GM18870 (cell line): ENCODE data around the gene SYPL2.
"Not testable (repeated sequence)": the region's sequence is repeated elsewhere in the genome, so short reads cannot be mapped to it uniquely, and the experiment has no call there.

ENCODE experiments used
- ATAC-seq: cut with Tn5 transposase; IDR thresholded peaks from one replicate; pipeline ENCODE4 v1.9.1; 2021; ENCODE audit warnings: moderate library complexity; ENCODE audit not compliant: unreplicated experiment

Gene SYPL2

GRCh38 chr1:109466452-109467300, at the start of gene SYPL2:
SYPL2 (plus strand) TSS chr1:109466546; CDS start chr1:109466844, 298 bp downstream.
- ATAC-seq = no peak

GRCh38 chr1:109423498-109423897, 42.8 kb upstream of the SYPL2 start:
- ATAC-seq = no peak

DNA sequence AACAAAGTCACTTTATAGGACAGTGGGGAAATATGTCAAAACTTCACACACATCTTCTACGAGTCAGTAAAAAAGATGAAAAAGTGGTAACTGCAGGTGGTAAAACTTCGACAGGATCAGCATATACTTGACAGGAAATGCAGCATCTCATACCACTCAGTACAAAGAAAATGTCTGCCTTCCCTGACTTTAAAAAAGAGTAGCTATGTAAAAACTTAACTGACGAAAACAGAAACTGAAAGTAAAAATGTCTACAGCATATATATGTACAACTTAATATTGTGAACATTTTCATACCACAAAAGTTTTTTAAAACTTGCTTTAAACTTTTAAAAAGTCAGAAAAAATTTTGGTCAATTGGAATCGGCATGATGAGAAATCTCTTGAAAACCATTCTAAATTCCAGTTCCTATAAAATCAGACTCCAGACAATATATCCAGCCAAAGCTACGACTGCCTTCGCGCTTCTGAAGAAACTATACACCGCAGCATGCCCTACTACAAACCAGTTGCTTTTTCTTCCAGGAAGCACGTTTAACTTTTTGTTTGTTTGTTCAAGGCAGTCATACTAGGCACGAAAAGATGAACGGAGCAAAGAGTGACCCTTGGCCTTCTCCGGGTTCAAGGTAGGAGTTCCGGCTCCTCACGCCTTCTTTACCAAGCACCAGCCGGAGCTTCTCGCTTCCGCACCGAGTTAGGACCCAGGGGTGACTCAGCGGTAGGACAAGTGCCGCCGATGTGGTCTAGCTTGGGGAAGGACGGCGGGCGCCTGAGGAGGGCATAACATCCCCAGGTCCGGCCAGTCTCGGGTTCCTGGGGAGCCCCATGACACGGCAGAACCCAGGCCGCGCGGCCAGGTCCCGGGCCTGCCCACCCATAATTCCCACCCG, 40.7 kb upstream of the SYPL2 start:
- ATAC-seq = peak; percentile 25

DNA sequence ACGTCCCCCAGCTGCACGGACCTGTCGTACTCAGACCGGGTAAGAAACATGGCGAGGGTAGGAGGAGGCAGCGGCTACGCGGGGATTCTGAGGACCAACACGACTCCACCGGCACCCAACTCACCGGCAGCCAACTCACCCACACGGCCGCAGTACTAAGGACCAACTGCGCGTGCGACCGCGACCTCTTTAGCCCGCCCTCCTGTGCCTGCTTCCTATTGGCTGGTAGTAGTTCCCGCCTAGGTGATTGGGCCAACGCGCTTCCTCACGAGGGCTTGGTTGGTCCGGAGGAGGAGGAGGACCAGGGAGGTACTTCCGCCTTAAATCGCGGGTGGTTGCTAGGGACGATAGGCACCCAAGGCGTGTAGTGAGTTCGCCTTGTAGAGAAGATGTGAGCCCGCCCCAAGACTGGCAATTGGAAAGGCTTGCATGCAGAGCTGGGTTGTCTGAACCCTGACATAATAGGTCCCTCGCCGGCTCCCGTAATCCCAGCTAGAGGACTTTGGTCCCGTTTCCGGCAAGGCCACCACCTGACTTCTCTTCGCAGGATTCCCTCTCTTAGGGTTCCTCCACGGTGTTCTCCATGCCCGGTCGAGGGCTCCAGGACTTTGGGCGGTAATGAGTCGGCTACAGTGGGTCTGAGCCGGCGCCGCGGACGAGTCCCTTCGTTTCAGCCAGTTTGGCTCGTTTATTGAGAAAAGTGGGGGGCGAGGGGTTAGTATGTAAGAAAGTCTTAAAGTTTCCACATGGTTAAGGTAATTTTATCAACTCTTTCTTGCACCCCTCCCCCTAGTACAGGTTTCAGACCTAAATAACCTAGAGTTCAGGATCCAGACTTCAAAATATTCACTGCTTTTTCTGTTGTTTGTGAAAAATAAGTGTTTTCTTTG, 39.8 kb upstream of the SYPL2 start, which contains the start of gene PSMA5:
TSS of gene PSMA5 (minus strand) at position 168 of the 890 bp plus-strand sequence. CDS start at position 50, 118 bp downstream.
- ATAC-seq = peak; percentile 94

GRCh38 chr1:109427171-109427467, 39.2 kb upstream of the SYPL2 start:
- ATAC-seq = no peak

DNA sequence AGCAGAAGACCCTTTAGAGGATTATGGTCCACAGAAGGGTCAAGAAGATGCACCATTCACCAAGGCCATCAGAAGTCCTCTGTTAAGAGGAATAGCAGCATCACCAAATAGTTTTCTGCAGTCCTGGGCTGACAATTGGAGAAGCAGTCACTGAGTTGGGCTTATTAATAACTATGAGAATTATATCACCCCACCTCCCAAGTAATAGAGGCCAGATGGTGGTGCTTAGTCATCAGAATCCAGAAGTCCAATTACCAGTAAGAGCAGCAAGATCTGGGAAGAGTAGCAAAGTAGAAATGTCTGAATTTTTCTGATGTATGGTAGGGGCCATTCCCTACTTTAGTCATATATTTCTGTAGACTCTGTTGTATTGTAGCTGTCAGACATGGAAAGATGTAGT, 34.0 kb upstream of the SYPL2 start:
- no peak for ATAC-seq

- ATAC-seq = no peak
Observed at GRCh38 chr1:109433322-109433721, 33.0 kb upstream of the SYPL2 start.

GRCh38 chr1:109434484-109434883, 31.9 kb upstream of the SYPL2 start:
- ATAC-seq = no peak

GRCh38 chr1:109438798-109439297, 27.5 kb upstream of the SYPL2 start:
- ATAC-seq = no peak

DNA sequence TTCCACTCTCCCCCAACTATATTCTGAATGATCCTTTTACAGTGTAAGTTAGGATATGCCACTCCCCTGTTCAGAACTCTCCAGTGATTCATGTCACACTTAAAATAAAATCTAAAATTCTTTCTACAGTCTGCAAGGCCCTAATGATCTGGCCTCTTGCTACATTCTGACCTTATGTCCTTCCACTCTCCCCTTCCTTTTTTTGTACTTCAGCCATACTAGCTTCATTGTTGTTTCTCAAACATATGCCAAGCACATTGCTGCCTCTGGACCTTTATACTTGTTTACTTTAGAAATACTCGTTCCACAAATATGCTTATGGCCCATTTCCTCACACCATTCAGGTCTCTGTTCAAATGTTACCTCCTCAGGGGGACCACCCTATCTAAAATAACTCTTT, 25.3 kb upstream of the SYPL2 start:
- no peak for ATAC-seq

DNA sequence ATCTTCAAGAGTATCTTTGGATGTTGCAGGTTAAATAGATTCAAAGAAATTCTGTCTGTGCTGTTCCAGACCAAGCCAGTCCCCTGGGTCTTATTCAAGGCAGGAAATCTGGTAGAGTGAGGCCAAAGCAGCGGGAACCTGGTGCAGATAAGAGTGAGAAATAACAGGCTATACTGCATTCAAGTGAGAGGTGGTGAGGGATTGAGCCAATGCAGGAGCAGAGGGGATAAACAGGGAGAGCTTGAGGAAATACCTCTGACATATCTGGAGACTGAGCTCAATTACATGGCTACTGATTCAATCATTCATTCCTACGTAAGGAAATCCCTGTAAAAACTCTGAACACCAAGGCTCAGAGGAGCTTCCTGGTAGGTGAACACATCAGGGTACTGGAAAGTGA, 22.9 kb upstream of the SYPL2 start:
- ATAC-seq = no peak

DNA sequence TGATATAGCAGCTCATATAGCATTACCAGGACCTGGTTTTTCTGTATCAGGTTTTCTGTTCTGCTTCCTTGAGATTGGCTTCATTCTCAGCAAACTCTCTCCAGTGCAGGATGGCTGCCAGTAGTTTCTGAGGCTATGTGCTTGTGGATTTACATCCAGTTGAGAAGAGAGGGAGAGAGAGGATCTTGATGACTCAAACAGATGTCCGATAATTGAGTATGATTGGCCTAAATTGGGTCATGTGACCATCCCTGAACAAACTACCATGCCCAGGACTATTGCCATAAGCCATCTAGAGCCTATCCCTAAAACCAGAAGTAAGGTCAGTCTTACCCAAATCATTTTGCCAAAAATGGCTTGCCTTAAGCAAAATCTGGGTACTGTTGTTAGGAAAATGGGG, 22.0 kb upstream of the SYPL2 start:
- ATAC-seq = no peak

DNA sequence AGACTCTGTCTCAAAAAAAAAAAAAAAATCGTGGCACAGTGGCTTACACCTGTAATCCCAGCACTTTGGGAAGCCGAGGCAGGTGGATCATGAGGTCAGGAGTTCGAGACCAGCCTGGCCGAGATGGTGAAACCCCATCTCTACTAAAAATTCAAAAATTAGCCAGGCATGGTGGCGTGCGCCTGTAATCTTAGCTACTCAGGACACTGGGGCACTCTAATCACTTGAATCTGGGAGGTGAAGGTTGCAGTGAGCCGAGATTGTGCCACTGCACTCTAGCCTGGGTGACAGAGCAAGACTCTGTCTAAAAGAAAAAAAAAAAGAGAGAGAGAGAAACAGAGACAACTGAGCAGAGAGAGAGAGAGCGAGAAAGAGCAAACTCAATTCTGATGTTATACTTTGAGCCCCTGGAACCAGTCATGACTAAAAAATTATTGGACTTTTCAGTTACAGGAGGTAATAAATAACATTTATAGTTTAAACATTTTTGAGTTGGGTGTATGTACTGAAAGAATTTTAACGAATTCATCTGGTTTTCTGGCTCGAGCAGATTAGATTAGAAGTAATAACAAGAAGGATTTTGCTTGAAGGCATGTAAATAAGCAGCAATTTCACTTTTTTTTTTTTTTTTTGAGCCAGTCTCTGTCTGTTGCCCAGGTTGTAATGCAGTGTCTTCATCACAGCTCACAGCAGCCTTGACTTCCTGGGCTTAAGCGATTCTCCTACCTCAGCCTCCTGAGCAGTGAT, 20.2 kb upstream of the SYPL2 start:
- not testable (repeated sequence) for ATAC-seq

DNA sequence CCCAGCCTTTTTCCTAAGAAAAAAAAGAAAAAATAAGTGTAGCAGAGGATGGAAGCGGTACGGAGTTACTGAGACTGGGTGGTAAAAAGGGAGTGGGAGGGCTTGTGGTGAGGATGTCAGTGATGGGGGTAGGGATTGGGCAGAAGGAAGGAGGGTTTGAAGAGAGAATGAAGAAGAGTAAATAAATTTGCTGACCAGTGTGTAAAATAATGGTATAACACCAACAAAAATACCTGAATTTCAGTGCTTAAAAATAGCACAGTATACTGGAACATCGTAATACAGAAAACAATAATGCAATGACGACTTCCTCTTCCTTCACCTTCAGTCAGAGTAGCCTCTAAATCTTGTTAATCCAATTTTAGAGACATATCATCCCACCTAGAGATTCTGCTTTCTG, 18.8 kb upstream of the SYPL2 start:
- ATAC-seq = no peak

- ATAC-seq = no peak
Observed at GRCh38 chr1:109454497-109455133, 11.7 kb upstream of the SYPL2 start.

GRCh38 chr1:109457819-109458218, 8.5 kb upstream of the SYPL2 start:
- no peak for ATAC-seq

- no peak for ATAC-seq
Observed at GRCh38 chr1:109466125-109466451, 258 bp upstream of the SYPL2 start.

- no peak for ATAC-seq
Observed at GRCh38 chr1:109467301-109467777, 993 bp downstream of the SYPL2 start.

DNA sequence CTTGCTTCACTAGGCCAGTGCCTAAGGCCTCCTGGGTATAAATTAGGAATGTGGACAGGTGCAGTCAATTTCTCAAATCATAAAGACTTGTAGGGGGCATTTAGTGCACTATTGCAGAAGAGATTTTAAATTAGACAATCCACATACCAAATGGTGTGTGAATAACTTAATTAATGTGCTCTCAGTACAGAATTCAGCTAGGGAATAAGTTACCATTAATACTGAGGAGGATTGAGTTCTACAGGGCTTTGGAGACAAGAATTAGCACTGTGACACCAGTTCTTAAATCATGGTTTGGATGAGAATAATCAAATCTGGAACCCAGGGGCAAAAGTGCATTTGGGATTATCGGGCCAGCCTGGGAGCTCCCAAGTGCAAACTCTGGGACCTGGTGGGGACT, 1.7 kb downstream of the SYPL2 start:
- no peak for ATAC-seq

DNA sequence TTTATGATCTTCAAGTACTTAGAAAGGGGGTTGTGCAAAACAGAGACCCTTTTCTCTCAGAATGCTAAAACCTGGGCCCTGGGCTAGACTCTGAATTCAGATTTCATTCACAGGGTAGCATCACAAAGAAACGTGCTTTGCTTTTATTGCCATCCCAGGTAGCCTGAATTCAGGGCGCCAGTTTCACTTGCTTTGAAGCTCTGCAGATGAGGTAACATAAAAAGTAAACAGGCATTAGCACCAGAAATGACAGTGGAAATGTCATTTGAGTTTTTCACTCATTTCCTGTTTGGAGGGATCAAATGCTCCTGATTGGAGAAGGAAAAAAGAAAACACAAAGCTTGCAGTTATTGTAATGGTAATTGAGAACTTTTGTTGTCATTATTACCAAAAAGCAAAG, 2.6 kb downstream of the SYPL2 start:
- ATAC-seq = no peak
